Erythroblast (primary cell): ENCODE measurements around the gene QRICH2.
"Not testable (repeated sequence)": the region's sequence is repeated elsewhere in the genome, so short reads cannot be mapped to it uniquely, and the experiment has no call there.

Experiments used
- GATA1 ChIP-seq: IDR thresholded peaks from 2 replicates; pipeline ENCODE4 v1.6.1; 2011; ENCODE audit warnings: low read depth, mild to moderate bottlenecking, control low read depth, low read length, moderate library complexity
- POLR2A ChIP-seq: IDR thresholded peaks from 2 replicates; pipeline ENCODE4 v1.6.1; 2011; ENCODE audit warnings: mild to moderate bottlenecking, low read length

GRCh38 chr17:76226749-76227148 lies 81.3 kb downstream of the QRICH2 start:
- not testable (repeated sequence) for TF ChIP-seq POLR2A, GATA1
